GM12872 (cell line): ENCODE results near the gene CACNB1.

Experiments used
- CTCF ChIP-seq: IDR thresholded peaks from 3 replicates; pipeline ENCODE4 v1.5.1; 2011; ENCODE audit warnings: low read depth, mild to moderate bottlenecking, low read length, moderate library complexity; ENCODE audit not compliant: insufficient read depth

The CACNB1 gene

GRCh38 chr17:39193346-39193745 is 4.1 kb downstream of the CACNB1 start:
- TF ChIP-seq CTCF, result no peak

- TF ChIP-seq CTCF, result no peak
These were observed 4.6 kb downstream of the CACNB1 start for GRCh38 chr17:39192901-39193300.

GRCh38 chr17:39191750-39192510 is 5.5 kb downstream of the CACNB1 start:
- TF ChIP-seq CTCF, result no peak

- no peak for TF ChIP-seq CTCF
These were observed 10.2 kb downstream of the CACNB1 start for GRCh38 chr17:39187152-39187830.

GRCh38 chr17:39186481-39187002 is 10.9 kb downstream of the CACNB1 start:
- TF ChIP-seq CTCF, result no peak

- no peak for TF ChIP-seq CTCF
These were observed 13.7 kb downstream of the CACNB1 start for GRCh38 chr17:39183720-39184119.

- TF ChIP-seq CTCF, result no peak
These were observed 14.4 kb downstream of the CACNB1 start for GRCh38 chr17:39183045-39183444.
